HG03432 (cell line): ENCODE data around the gene UBAP2.

Experiments
- ATAC-seq: cut with Tn5 transposase; IDR thresholded peaks from one replicate; pipeline ENCODE4 v1.9.1; 2021; ENCODE audit warnings: mild to moderate bottlenecking, moderate library complexity; ENCODE audit not compliant: unreplicated experiment

UBAP2 gene

DNA sequence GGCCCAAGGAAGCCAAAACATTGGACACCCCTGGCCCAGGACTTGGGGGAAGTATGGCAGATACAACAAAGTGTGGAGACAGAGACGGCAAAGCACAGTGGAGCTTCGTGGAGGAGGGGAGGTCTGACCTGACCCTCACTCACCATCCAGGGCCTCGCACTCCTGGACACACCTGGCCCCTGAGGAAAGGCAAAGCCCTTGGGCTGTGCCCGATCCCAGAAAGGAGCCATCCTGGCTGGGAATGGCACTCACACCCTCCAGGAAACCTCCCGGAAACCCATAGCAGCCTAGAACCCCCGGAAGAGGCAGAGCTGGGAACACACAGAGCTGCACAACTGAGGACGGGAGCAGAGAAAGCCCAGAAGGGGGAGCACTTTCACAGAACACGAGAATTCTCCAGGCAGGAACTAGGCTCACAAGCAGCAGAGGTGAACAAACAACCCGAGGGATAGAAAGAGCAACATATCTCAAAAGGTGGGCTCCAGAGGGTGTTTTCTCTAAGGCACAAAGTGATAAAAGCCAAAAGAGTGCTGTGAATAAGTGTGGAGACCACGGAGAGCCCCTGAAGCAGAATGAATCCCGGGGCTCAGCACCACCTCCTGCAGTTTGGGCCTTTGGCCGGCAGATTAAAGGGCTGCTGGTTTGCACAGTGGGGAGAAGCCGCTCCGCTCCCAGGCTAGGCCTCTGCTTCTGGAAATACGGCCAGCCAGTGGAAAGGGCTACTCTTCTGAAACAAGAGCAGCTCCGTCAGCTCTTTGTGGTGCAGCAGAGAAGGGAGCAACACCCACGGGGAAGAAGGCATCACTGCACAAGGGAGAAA is 123.5 kb downstream of the UBAP2 start:
- ATAC-seq, result no peak

DNA sequence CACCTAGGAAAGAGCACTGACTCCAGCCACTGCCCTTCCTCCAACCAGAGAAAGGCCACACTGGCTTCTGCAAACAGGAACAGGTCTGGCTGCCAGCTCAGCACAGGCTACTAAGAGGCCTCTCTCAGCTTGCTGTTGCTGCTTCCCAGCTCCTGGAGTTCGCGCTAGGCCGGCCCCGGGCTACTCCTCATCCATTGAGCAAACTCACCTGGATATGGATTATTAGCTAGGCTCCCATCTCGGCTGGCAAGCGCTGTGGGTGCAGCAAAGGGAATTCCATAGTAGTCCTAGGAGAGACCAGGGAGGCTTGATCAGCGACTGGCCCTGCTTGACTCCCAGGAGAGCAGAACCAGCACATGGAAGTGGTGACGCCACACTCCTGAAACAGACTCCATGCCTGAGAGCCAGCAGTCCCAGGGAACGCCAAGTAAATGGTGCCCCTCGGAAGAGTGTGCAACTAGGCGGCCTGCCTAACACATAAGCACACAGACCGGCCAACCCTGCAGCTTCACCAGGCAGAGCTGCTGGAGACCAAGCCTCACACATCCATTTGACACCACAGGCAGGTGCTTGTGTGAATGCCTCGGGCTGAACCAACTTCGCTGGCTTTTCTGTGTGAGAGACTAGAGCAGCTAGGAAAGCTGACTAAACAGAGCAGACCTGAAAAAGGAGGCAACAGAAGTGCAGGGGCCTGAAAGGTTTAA is 124.5 kb downstream of the UBAP2 start:
- no peak for ATAC-seq

DNA sequence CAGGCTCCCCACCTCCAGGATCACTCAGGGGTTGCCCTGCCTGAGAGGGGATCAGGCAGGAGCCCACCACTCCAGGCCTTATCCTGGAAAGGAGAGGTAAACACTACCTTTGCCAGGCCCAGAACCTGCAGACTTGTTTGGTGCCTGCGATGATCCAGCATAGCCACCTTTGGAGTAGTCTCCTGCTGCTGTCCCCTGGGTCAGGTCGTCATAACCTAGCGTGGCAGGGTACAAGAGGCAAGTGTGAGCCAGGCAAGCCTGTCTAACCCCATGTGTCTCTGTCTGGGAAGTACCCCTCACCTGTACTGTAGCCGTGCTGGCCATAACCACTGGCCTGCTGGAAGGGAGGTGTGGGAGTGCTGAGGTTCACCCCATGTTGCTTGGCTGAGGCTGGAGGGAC is 125.6 kb downstream of the UBAP2 start:
- no peak for ATAC-seq

DNA sequence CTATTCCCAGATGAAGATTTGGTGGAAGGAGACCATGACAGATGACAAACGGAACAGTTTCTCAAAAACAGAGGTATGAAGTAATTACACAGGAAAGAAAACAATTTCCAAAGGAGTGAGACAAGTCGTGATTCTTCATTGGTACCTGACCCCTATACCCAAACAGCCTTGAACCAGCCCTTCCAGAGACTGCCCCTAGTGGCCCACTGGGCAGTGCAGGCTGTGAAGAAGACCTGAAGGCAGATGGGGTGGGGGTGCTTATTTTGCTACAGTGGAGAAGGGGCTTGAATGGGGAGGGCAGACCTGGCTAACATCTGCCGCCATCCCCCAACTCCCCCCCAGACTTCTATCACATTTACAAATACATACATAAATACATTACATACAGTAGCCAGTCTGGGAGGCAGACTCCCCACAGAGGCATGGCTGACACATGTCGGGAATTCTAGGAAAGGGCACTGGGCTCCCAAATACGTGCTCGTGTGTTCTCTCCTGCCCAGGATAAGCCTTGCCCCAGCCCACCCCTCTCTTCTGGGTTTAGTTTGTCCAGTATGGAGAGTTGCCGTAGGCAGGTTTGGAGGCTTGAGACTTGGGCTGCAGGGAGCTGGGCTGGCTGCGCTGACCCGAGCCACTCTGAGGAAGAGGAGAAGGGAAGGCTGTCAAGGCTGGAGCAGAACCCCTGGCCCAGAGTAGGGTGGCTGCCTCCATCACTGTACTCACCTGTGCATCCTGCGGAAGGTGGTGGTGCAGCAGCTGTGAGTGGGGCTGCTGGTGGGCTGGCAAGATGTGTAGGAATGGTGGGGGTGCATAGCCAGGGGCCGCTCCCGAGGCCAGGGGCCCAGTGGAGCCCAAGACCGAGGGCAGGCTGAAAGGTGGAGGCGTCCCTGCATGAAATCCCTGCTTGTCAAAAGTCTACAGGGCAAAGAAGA is 126.5 kb downstream of the UBAP2 start:
- ATAC-seq, result no peak

DNA sequence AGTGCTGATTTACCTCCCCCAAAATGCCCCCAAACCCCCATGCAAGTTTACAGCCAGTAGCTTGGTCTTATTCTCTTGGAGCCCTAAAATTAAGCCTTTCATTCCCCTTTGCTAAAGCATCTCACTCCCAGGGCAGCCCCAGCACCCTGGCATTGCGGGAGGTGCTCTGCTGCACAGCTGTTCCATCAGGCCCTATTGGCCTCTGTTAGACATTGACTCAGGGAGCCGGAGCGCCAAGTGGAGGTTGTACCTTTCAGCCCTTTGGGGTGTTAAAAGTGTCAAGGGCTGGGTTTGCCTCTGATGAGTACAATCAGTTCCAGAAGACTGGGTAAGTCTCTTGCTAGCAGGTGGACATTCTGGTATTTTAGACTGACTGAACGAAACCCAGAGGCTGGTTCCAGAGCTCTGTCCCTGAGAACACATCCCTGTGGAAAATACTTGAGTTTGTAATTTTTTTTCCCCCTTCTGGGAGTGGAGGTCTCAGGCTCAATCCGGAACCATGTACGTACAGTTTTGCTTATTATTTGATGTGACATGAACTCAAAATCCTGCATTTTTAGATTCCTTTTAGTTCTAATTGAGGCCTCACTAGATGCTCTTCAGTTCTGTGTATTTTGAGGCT is 129.3 kb downstream of the UBAP2 start:
- no peak for ATAC-seq

DNA sequence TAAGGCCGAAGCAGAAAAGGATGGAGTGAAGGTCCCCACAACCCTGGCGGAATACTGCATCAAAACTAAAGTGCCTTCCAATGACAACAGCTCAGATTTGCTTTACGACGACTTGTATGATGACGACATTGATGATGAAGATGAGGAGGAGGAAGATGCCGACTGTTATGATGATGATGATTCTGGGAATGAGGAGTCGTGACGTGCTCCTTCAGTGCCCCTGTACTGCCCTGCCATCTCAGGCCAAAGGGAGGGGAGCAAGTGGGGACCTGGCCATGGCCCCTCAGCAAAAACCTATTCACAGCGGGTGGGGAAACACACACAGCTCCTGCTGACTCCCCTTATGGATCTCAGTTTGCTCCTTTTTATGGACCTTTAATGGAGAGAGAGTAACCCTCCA is 131.7 kb downstream of the UBAP2 start:
- no peak for ATAC-seq

DNA sequence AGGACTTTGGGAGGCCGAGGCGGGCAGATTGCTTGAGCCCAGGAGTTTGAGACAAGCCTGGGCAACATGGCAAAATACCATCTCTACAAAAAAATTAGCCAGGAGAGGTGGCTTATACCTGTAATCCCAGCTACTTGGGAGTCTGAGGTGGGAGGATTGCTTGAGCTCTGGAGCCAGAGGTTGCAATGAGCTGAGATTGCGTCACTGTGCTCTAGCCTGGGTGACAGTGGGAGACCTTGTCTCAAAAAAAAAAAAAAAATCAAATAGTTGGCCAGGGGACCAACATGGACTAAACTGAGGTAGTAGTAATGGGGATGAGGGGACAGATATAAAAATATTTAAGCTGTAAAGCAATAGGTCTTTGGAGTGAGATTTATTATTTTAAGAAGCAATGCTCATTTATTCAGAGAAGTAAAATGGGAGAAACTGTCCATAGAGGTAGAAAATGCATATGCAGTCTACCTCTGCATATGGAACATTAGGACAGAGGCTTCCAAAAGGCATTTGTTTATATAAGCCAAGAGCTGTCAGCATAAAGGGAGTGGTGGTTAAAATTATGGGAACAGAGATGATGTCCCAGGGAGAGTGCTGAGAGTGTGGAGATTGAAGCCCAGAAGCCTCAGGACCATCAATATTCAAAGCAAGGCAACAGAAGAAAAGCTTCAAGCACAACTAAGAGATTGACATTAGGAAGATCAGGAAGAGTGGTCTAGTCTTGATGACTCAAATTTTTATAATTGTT is 133.6 kb downstream of the UBAP2 start:
- no peak for ATAC-seq

DNA sequence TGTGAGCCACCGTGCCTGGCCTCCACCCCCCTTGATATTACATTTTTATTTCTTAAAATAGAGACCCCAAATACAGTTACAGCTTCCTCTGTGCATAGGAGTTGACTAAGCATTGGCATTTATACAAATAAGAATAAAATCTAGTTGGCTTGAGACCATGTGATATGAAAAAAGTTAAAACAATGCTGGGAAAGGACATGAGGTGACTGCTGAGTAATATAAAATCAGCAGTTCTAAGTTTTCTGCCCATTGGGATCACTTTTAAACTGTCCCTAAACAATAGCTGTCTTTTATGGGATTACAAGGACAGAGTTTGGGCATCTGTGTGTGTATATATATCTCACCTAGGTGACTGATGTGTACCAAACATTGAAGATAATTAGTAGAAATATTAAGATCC is 135.1 kb downstream of the UBAP2 start:
- no peak for ATAC-seq

DNA sequence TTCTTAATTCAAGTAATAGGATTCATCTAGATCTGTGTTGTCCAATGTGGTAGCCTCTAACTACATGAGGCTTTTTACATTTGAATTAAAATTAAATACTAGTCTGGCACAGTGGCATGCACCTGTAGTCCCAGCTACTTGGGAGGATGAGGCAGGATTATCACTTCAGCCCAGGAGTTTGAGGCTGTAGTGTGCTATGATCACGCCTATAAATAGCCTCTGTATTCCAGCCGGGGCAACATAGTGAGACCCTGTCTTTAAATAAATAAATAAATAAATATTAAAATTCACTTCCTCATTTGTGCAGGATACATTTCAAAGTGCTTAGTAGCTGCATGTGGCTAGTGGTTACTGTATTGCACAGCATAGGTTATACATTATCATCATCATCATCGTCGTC is 139.9 kb downstream of the UBAP2 start:
- ATAC-seq, result no peak

DNA sequence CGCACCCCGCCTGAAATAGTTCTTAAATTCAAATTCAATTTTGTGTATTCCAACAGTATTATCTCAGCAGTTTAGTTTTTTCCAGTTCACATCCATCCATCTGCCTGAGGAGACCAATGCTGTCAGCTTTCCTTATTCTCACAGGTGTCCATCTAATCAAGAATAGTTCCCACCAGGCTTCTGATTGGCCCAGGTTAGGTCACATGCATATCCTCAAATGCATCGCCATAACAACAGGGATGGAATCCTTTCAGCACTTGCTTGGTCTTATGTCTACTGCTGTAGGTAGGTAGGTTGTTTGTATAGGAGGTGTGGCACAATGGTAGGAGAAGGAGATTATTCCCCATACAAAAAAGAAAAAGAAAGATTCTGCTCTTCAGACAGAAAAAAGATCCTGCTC is 140.6 kb downstream of the UBAP2 start:
- no peak for ATAC-seq

DNA sequence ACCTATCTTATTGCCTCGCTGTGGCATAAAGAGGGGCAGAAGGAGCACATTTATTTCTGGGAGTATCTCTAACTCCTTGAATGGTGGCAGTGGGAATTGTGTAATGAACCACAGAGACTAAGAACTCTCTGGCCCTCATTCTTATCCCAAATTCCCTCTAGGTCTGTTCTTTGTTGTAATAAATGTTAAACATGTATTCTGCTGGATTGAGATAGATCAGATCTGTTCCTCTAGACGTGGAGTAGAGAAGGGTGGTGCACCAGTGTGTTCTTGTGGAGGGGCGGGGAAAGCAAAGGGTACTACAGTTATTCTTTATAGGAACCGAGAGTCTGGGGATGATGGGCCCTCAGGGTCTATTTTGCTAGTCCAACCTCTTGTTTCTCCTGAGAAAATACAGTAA is 141.3 kb downstream of the UBAP2 start:
- ATAC-seq, result no peak

DNA sequence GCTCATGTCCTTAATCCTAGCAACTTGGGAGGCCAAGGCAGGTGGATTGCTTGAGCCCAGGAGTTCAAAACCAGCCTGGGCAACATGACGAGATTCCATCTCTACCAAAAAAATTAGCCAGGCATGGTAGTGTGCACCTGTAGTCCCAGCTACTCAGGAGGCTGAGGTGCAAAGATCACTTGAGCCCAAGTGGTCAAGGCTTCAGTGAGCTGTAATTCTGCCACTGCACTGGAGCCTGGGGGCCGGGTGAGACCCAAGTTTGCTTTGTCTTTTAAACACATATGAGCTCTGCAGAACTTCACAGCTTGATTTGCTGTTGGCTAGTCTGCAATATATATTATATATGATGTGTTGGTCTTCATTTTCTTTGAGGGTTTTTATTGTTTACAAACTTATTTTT is 141.9 kb downstream of the UBAP2 start:
- no peak for ATAC-seq

DNA sequence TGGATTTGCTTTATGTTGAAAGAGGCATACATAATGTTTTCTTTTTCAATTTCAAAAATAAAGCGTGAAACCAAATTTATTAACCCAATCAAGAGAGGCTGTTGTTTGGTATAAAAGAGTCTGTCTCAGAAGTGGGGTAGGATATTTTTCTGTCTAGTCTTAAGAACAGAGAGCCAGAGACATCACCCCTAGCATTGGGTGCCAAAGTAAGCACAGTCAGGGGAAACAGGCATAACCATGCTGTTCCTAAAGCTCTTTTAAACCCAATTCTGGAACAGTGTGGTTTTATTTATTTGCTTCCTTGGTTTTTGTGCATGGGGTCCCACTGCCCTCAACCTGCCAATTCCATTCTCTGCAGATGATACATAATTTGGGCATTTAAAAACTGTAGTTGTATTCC is 143.6 kb downstream of the UBAP2 start:
- ATAC-seq, result no peak

DNA sequence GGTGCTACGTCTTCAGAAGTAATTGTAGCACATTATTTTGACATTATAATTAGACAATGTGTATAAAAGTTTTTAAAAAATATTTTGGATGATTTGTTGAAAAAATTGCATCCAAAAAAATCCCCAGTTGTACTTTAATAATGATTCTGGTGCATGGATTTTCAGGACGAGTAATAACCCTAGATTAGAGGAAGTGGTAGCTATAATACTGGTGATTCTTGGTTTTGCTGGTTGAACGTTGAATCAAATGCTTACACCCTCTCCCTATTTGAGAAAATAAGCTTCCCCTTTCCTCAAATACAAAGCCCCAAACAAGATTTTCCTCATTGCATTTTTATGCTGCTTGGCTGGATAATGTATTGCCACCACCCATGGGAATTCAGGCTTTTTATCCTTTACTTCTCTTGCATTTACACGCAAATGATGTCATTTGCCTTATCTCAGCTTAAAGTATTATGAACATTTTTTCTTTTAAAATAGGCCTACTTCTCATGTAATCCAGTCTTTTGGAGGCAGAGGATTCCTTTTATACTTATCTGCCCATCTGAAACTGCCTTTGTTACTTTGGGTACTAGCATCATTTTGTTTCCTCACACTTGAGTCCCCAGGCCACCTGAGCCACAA is 145.4 kb downstream of the UBAP2 start:
- no peak for ATAC-seq

DNA sequence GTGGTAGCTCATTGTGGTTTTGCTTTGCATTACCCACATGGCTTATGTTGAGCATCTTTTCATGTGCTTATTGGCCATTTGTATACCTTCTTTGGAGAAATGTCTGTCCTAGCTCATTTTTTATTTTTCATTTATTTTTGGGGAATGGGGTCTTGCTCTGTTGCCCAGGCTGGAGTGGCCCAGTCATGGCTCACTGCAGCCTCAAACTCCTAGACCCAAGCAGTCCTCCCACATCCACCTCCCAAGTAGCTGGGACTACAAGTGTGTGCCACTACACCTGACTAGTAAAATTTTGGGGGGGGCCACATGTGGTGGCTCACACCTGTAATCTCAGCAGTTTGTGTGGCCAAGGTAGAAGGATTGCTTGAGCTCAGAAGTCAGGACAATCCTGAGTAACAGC is 154.4 kb downstream of the UBAP2 start:
- no peak for ATAC-seq

DNA sequence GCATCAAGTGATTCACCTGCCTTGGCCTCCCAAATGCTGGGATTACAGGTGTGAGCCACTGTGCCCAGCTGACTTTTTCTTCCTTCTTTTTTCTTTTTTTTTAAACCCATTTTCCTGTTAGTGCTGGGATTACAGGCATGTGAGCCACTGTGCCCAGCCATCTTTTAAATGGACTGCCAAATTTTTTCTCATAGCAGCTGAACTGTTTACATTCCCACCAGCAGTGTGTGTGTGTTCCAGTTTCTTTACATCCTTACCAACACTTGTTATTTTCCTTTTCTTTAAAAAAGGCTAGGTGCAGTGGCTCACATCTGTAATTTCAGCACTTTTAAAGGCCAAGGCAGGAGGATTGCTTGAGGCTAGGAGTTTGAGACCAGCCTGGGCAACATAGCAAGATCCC is 154.8 kb downstream of the UBAP2 start:
- no peak for ATAC-seq

DNA sequence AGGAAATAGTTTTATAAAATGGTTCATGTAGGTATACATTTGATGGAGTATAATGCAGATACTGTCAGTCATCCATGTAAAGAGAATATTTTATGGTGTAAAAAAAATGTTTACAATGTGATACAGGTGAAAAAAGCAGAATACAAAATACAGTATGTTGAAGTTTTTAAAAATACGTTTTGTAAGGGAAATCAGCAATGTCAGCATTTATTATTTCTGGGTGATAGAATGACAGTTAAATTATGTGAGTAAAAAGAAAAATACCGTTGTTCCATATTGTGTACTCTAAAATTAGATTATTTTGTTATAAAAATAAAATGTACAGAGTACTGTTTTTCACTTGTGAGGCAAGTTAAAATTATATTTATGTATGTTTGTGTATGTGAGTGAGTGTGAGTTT is 162.7 kb downstream of the UBAP2 start:
- no peak for ATAC-seq

DNA sequence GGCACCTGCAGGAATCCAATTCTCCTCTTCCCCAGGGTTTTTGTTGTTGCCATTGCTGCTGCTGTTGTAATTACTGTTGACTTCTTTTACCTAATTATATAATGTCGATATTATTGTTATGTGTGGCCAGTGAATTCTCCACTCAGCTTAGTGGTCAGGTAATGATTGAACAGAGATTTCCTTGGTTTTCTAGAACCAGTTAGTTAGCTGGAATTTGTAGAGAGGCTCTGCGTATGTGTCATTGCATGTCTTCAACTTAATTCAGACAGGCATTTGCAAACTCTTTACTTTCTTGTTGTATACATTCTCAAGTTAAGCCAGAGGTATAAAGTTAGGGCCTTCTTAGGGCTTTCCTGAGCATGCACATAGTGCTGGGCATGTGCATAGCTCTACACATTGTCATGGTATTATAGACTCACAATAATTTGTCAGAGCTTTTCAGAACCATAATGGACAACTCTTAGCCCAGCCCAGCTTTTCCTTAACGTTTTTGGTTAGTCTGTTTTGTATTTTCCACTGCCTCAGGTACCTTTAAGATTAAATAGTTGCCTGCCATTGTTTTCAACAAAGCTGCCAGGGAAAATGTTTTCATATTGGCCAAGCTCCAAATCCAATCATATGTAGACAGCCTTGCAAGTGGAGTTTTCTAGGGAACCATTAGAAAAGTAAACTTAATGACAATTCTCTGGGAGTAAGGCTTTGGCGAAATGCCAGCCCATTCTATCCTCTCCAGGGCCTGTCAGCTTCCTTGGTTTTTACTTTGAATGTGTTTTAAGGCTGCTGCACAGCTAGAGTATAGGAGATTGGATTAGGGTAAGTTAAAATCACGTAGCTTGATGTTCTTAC is 163.6 kb downstream of the UBAP2 start:
- no peak for ATAC-seq

DNA sequence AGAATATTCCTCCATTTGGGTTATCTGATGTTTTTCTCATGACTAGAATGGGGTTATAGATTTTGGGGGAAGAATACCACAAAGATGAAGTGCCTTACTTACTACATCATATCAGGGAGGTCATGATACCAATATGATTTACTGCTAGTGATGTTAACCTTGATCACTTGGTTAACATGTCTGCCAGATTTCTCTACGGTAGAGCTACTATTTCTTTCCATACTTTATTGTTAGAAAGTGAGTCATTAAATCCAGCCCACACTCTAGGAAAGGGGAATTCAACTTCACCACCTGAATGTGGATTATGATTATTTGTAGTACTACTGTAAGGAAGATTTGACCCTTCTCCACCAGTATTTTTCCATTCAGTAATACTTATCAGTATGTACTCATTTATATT is 167.1 kb downstream of the UBAP2 start:
- ATAC-seq, result no peak
